HG03432 (cell line): ENCODE data around the gene EEF1A2.

Source experiments
- ATAC-seq: cut with Tn5 transposase; IDR thresholded peaks from one replicate; pipeline ENCODE4 v1.9.1; 2021; ENCODE audit warnings: mild to moderate bottlenecking, moderate library complexity; ENCODE audit not compliant: unreplicated experiment

The EEF1A2 gene

DNA sequence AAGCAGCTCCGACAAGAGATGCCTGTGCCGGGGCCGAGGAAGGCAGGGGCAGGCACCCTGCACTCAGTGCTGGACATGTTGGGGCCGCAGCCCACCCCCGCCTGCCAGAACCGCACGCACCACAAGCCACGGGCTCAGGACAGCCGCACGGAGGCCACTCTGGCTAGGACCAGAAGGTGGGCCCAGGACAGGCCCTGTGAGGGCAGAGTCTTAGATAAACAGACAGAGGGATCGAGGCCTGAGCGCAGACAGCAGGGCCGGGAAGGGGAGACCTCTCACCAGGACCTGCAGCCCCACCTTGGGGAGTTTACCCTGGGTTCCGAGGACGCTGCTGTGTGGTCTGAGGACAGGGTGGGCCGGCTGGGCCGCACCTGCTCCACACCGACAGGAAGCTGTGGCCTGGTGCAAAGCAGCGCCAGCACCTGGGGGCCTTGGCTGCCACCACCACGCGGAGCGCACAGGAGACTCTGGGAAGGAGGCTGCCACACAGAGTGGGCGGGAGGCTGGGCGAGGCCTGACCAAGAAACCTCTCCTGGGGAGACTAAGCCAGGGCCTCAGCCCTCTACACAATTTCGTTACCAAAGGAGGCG is 58.4 kb downstream of the EEF1A2 start:
- ATAC-seq = no peak

DNA sequence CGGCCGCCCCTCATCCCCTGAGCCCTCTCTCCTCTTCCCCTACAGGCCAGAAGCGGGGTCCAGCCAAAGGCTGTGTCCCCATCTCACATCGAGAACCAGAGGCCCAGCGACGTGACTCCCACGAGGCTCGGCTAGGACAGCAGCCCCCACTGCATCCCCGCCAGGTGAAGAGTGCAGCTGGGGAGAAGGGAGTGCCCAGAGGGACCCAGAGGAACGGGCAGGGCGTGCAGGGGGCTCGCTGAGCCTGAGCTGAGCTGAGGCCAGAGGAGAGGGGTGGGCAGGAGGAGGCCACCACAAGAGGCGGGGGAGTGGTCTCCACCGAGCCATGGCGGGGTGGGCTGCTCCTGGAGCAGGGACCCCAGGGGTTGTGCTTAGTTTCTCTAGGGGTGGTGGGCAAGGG is 59.0 kb downstream of the EEF1A2 start:
- no peak for ATAC-seq

DNA sequence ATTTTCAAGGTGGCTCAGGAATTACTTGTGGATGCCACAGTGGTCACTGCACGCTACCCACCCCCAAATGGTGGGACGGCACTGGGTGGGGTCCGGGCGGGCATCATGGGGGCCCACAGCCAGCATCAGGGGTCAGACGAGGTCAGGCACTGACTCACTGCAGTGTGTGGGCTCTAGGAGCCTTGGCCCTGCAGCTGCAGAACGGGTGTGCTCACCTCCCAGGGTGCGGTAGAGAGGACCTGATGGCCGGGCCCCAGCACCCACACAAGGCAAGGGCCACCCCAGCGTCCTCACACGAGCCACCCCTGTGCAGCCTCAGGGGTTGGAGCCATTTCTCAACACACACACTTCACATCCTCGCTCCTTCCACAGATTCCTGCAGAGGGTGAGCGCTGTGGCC is 60.8 kb downstream of the EEF1A2 start:
- no peak for ATAC-seq
